Endothelial cell of umbilical vein (primary cell): ENCODE data around the gene KCNMA1.

Experiments
- FOS ChIP-seq: IDR thresholded peaks from 2 replicates; pipeline ENCODE4 v1.6.1; 2011; ENCODE audit warnings: mild to moderate bottlenecking, low read length, moderate library complexity, borderline replicate concordance; ENCODE audit not compliant: insufficient read depth
- GATA2 ChIP-seq: IDR thresholded peaks from 2 replicates; pipeline ENCODE4 v1.7.0; 2011; ENCODE audit warnings: low read depth, mild to moderate bottlenecking, moderate library complexity, mixed read lengths, low read length; ENCODE audit not compliant: insufficient read length, insufficient read depth
- MYC ChIP-seq: IDR thresholded peaks from one replicate; pipeline ENCODE4 v1.6.1; 2011; ENCODE audit warnings: mild to moderate bottlenecking, low read depth, low read length
- POLR2A ChIP-seq: IDR thresholded peaks from 2 replicates; pipeline ENCODE4 v1.6.1; 2012; ENCODE audit warnings: low read depth, mild to moderate bottlenecking, control low read depth, low read length
- POLR2AphosphoS5 ChIP-seq: IDR thresholded peaks from 2 replicates; pipeline ENCODE4 v1.6.1; 2012; ENCODE audit warnings: low read depth, mild to moderate bottlenecking, control low read depth, low read length, moderate library complexity; ENCODE audit not compliant: insufficient read depth
- TF ChIP-seq, protein P1 (sequence below), 2 donors: IDR thresholded peaks; 1 replicate in 1 of 2; 2 replicates in 1 of 2; pipeline ENCODE4 v1.5.1; 2011; ENCODE audit warnings: low read length in 2 of 2, mild to moderate bottlenecking in 2 of 2, moderate library complexity in 2 of 2, control low read depth in 1 of 2, inconsistent platforms in 1 of 2, low read depth in 1 of 2; ENCODE audit not compliant: insufficient read depth in 1 of 2; ENCODE audit errors: extremely low read depth in 1 of 2
- TF ChIP-seq, protein P2 (sequence below): IDR thresholded peaks from 2 replicates; pipeline ENCODE4 v1.6.1; 2011; ENCODE audit not compliant: insufficient read depth, insufficient read length

DNA sequence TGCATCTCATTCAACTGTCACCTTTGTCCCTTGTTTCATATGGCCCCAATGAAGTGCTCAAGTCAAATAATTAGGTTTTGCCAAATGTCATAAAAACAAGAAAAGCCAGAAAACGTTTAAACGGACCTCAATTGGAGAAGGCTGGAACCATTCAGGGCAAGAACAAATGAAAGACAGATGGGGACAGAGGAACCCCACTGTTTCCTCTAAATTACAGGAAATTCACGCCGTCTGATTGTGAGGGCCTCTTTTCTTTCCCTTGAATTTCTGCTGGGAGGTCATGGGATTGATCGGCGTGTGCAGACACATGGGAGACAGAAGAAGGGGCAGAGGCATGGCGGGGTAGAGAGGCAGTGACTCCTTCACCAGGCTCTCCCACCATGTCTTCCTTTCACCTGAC, 656.4 kb downstream of the KCNMA1 start:
- no peak for TF ChIP-seq POLR2A
- TF ChIP-seq, protein P1, sequence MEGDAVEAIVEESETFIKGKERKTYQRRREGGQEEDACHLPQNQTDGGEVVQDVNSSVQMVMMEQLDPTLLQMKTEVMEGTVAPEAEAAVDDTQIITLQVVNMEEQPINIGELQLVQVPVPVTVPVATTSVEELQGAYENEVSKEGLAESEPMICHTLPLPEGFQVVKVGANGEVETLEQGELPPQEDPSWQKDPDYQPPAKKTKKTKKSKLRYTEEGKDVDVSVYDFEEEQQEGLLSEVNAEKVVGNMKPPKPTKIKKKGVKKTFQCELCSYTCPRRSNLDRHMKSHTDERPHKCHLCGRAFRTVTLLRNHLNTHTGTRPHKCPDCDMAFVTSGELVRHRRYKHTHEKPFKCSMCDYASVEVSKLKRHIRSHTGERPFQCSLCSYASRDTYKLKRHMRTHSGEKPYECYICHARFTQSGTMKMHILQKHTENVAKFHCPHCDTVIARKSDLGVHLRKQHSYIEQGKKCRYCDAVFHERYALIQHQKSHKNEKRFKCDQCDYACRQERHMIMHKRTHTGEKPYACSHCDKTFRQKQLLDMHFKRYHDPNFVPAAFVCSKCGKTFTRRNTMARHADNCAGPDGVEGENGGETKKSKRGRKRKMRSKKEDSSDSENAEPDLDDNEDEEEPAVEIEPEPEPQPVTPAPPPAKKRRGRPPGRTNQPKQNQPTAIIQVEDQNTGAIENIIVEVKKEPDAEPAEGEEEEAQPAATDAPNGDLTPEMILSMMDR (IDR thresholded peaks at IDR 0.05; ENCODE audit: extremely low read depth in 1 of 2, insufficient read depth in 1 of 2, low read depth in 1 of 2, low read length in 2 of 2), result no peak
- no peak for TF ChIP-seq FOS
- TF ChIP-seq GATA2, result no peak
- no peak for TF ChIP-seq MYC
- TF ChIP-seq POLR2AphosphoS5, result no peak
- TF ChIP-seq, protein P2, sequence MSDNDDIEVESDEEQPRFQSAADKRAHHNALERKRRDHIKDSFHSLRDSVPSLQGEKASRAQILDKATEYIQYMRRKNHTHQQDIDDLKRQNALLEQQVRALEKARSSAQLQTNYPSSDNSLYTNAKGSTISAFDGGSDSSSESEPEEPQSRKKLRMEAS, result no peak
